Measurements from ENCODE around the gene UGT1A4.

UGT1A4 gene

GRCh38 chr2:233807966-233808935, 89.7 kb downstream of the UGT1A4 start:
- no peak for TF ChIP-seq TCF12 (IDR thresholded peaks at IDR 0.05; ENCODE audit: low read depth)
- no peak for TF ChIP-seq EGR1 (IDR thresholded peaks at IDR 0.05)
- TF ChIP-seq YY1 (IDR thresholded peaks at IDR 0.05; ENCODE audit: low read depth), result no peak
- no peak for TF ChIP-seq USF1 (IDR thresholded peaks at IDR 0.05)
- TF ChIP-seq CREB1 (IDR thresholded peaks at IDR 0.05; ENCODE audit: low read depth), result no peak
- no peak for TF ChIP-seq TEAD4 (IDR thresholded peaks at IDR 0.05)
- TF ChIP-seq NFIC (IDR thresholded peaks at IDR 0.05), result no peak
- no peak for TF ChIP-seq TAF1 (IDR thresholded peaks at IDR 0.05; ENCODE audit: low read depth)
- TF ChIP-seq MAX (IDR thresholded peaks at IDR 0.05), result no peak
- TF ChIP-seq ZBTB7A (IDR thresholded peaks at IDR 0.05; ENCODE audit: low read depth), result no peak
- no peak for TF ChIP-seq EP300 (IDR thresholded peaks at IDR 0.05; ENCODE audit: borderline replicate concordance)
- no peak for TF ChIP-seq REST (IDR thresholded peaks at IDR 0.05; ENCODE audit: low read depth)
- TF ChIP-seq RAD21 (IDR thresholded peaks at IDR 0.05; ENCODE audit: low read depth), result no peak
- TF ChIP-seq FOXM1 (IDR thresholded peaks at IDR 0.05; ENCODE audit: borderline replicate concordance, low read depth), result no peak
- no peak for TF ChIP-seq CEBPB (IDR thresholded peaks at IDR 0.05)

DNA sequence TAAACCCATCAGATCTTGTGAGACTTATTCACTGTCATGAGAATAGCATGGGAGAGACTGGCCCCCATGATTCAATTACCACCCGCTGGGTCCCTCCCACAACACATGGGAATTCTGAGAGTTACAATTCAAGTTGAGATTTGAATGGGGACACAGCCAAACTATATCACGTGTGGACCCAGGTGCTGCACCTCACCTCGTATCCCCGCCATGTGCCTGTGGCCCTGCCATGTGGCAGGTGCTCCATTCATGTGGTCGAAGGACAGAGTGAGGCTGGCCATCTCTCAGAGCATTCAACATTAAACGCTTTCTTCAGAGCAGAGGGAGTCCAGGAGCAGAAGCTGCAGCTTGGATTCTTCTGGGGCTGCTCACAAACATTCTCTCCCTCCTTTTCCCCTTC, 91.8 kb downstream of the UGT1A4 start:
- TF ChIP-seq MAX (IDR thresholded peaks at IDR 0.05), result peak; percentile 37; the same call in 1 of the 2 replicates
- TF ChIP-seq EGR1 (IDR thresholded peaks at IDR 0.05), result no peak
- no peak for TF ChIP-seq TCF12 (IDR thresholded peaks at IDR 0.05; ENCODE audit: low read depth)
- no peak for TF ChIP-seq YY1 (IDR thresholded peaks at IDR 0.05; ENCODE audit: low read depth)

- TF ChIP-seq MAX (IDR thresholded peaks at IDR 0.05) (no peak), TAF1 (IDR thresholded peaks at IDR 0.05; ENCODE audit: low read depth) (no peak), USF1 (IDR thresholded peaks at IDR 0.05) (no peak)
These were observed 92.6 kb downstream of the UGT1A4 start for GRCh38 chr2:233811087-233811486.

GRCh38 chr2:233811732-233812131, 93.2 kb downstream of the UGT1A4 start:
- TF ChIP-seq CEBPB (IDR thresholded peaks at IDR 0.05) (no peak), RAD21 (IDR thresholded peaks at IDR 0.05; ENCODE audit: low read depth) (no peak), NFIC (IDR thresholded peaks at IDR 0.05) (no peak), USF1 (IDR thresholded peaks at IDR 0.05) (no peak), MAX (IDR thresholded peaks at IDR 0.05) (no peak), TEAD4 (IDR thresholded peaks at IDR 0.05) (no peak)

DNA sequence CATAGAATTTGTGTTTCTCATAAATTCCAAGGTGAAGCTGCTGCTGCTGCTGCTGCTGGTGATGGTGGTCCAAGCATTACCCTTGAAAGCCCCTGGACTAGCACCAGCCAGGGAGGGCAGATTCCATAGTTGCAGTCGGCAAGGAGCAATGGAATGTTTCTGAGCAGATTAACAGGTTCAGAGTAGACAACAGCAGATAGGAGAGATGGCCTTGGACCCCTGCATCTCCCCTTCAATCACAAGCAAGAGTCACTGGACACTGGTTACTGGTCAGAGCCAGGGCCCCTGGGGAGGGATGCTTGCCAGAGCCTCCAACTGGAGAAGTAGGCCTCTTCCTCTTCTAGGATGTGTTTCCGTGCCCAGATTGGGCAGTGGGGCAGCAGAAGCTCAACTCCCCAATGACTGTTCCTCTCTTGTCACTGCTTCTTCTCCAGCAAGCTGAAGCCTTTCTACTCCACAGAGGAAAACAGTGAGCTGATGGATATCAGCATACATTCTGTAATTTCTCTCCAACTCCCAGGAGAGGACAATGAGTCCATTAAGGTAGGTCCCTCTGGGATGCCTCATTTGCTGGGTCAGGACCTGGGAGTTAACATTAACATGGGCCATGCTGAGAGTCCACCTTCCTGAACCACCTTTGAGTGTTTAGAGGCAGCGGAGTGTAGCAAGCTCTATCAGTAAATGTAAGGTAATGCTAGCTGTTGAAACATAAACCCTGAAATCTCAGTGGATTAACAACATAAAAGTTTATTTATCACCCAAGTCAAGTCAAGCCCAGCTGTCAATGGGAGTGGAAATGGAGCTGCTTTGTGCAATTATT, 94.9 kb downstream of the UGT1A4 start:
- TF ChIP-seq TAF1 (IDR thresholded peaks at IDR 0.05; ENCODE audit: low read depth), result no peak
- TF ChIP-seq TCF12 (IDR thresholded peaks at IDR 0.05; ENCODE audit: low read depth), result no peak
- TF ChIP-seq RAD21 (IDR thresholded peaks at IDR 0.05; ENCODE audit: low read depth), result no peak
- no peak for TF ChIP-seq EGR1 (IDR thresholded peaks at IDR 0.05)
- TF ChIP-seq CEBPB (IDR thresholded peaks at IDR 0.05), result no peak
- no peak for TF ChIP-seq TEAD4 (IDR thresholded peaks at IDR 0.05)
- TF ChIP-seq MAX (IDR thresholded peaks at IDR 0.05), result no peak
- no peak for TF ChIP-seq FOXM1 (IDR thresholded peaks at IDR 0.05; ENCODE audit: borderline replicate concordance, low read depth)
- TF ChIP-seq YY1 (IDR thresholded peaks at IDR 0.05; ENCODE audit: low read depth), result no peak
- TF ChIP-seq NFIC (IDR thresholded peaks at IDR 0.05), result no peak
- TF ChIP-seq USF1 (IDR thresholded peaks at IDR 0.05), result no peak
- no peak for TF ChIP-seq ZBTB7A (IDR thresholded peaks at IDR 0.05; ENCODE audit: low read depth)
- no peak for TF ChIP-seq REST (IDR thresholded peaks at IDR 0.05; ENCODE audit: low read depth)
- no peak for TF ChIP-seq EP300 (IDR thresholded peaks at IDR 0.05; ENCODE audit: borderline replicate concordance)
- no peak for TF ChIP-seq CREB1 (IDR thresholded peaks at IDR 0.05; ENCODE audit: low read depth)
